Ascending aorta (tissue), 2 donors: Measurements from ENCODE around the gene GSG1L2. TPM values are rescaled to one million over a fixed set of nuclear protein-coding genes. Genes with fewer than 3 reads are reported as not detected.

ENCODE experiments used
- DNase-seq, 2 donors: peaks; one replicate each; pipeline ENCODE4 v3.0.0-alpha.2; 2019; ENCODE audit warnings: low spot score in 2 of 2
- H3K27ac ChIP-seq, 2 donors: fragments of 200-600 bp; sonication (generic); one replicate each; pipeline ENCODE4 v1.5.1; 2016 to 2017; ENCODE audit warnings: mild to moderate bottlenecking in 1 of 2
- H3K27me3 ChIP-seq: fragments of 200-600 bp; sonication (generic); one replicate; pipeline ENCODE4 v1.5.1; 2017
- H3K36me3 ChIP-seq, 2 donors: fragments of 200-600 bp; sonication (generic); one replicate each; pipeline ENCODE4 v1.5.1; 2016
- H3K4me1 ChIP-seq, 2 donors: fragments of 200-600 bp; sonication (generic); one replicate each; pipeline ENCODE4 v1.5.1; 2016 to 2017; ENCODE audit warnings: mild to moderate bottlenecking in 1 of 2
- H3K4me3 ChIP-seq, 2 donors: fragments of 200-600 bp; sonication (generic); one replicate each; pipeline ENCODE4 v1.5.1; 2016 to 2017; ENCODE audit warnings: mild to moderate bottlenecking in 1 of 2
- H3K9me3 ChIP-seq, 2 donors: fragments of 200-600 bp; sonication (generic); one replicate each; pipeline ENCODE4 v1.5.1; 2016
- intact Hi-C: fragments of 100-400 bp; cut with DNase I; formaldehyde crosslinking; loops from one replicate; pipeline ENCODE4 v1.15.1; 2023
- total RNA-seq: library from RNA; depleted of rRNA; stranded (reverse); fragments of >200 nt; gene quantifications from one replicate; pipeline ENCODE4 v1.1.0, GENCODE V29; 2016
- TF ChIP-seq, protein P1 (sequence below), 3 experiments: fragments of 200-600 bp in 2 of 3; fragments of 450-650 bp in 1 of 3; sonication (generic) in 2 of 3; IDR thresholded peaks; one replicate each; pipeline ENCODE4 v1.5.1; 2016 to 2019; ENCODE audit warnings: antibody characterized with exemption in 3 of 3, mild to moderate bottlenecking in 1 of 3, moderate library complexity in 1 of 3

Gene GSG1L2
- total RNA-seq, 1 donor from 2014 or later = not detected

DNA sequence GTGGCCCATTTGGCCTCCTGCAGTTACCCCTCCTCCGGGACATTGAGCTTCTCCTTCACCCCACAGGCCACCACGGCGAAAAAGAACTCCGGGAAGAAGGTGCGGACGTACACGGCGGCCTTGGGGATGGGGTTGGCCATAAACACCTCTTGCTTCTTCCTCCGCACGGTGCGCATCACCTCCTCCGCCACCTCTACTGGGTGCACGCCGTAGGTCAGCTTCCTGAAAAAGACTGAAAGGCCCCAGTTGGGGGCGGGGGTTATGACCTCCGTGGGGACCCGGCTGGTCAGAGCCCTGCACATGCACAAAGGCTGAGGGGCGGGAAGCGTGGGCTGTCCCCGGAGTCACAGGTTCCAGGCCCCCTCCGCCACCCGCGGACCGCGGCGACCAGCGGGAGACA is 50.4 kb downstream of the GSG1L2 start:
- H3K4me1 ChIP-seq = no peaks in the 10 kb centered on the region
- TF ChIP-seq, protein P1, sequence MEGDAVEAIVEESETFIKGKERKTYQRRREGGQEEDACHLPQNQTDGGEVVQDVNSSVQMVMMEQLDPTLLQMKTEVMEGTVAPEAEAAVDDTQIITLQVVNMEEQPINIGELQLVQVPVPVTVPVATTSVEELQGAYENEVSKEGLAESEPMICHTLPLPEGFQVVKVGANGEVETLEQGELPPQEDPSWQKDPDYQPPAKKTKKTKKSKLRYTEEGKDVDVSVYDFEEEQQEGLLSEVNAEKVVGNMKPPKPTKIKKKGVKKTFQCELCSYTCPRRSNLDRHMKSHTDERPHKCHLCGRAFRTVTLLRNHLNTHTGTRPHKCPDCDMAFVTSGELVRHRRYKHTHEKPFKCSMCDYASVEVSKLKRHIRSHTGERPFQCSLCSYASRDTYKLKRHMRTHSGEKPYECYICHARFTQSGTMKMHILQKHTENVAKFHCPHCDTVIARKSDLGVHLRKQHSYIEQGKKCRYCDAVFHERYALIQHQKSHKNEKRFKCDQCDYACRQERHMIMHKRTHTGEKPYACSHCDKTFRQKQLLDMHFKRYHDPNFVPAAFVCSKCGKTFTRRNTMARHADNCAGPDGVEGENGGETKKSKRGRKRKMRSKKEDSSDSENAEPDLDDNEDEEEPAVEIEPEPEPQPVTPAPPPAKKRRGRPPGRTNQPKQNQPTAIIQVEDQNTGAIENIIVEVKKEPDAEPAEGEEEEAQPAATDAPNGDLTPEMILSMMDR (IDR thresholded peaks at IDR 0.05) = no peak
- H3K36me3 ChIP-seq = no peaks in the 10 kb centered on the region
- no peaks in the 10 kb centered on the region for H3K27me3 ChIP-seq
- DNase-seq = no peak
- H3K27ac ChIP-seq = no peak overlapping the region
- H3K4me3 ChIP-seq = no peak overlapping the region
- H3K9me3 ChIP-seq = no peaks in the 10 kb centered on the region
- intact Hi-C loops = no loop called here

GRCh38 chr17:9769036-9769695 is 52.7 kb downstream of the GSG1L2 start:
- Histone ChIP-seq H3K27me3 (no peaks in the 10 kb centered on the region), H3K4me1 (no peaks in the 10 kb centered on the region), H3K9me3 (no peaks in the 10 kb centered on the region), H3K36me3 (no peaks in the 10 kb centered on the region), H3K27ac (no peak overlapping the region), H3K4me3 (no peak overlapping the region)
- intact Hi-C loops = no loop called here
- TF ChIP-seq, protein P1 (IDR thresholded peaks at IDR 0.05) = no peak
- no peak for DNase-seq

- intact Hi-C loops = no loop called here
- TF ChIP-seq, protein P1 (IDR thresholded peaks at IDR 0.05) = peak in 2 of 3 experiments; percentile 29 to 54
- no peak overlapping the region for H3K4me3 ChIP-seq
- DNase-seq = no peak
- H3K4me1 ChIP-seq = no peaks in the 10 kb centered on the region
- no peaks in the 10 kb centered on the region for H3K36me3 ChIP-seq
- no peaks in the 10 kb centered on the region for H3K9me3 ChIP-seq
- no peaks in the 10 kb centered on the region for H3K27me3 ChIP-seq
- H3K27ac ChIP-seq = no peak overlapping the region
These were observed 53.4 kb downstream of the GSG1L2 start for GRCh38 chr17:9768381-9768934.

- Histone ChIP-seq H3K27ac (no peak overlapping the region), H3K4me3 (no peak overlapping the region), H3K4me1 (no peaks in the 10 kb centered on the region), H3K36me3 (no peaks in the 10 kb centered on the region), H3K27me3 (no peaks in the 10 kb centered on the region), H3K9me3 (no peaks in the 10 kb centered on the region)
- TF ChIP-seq, protein P1 (IDR thresholded peaks at IDR 0.05) = no peak
- intact Hi-C loops = no loop called here
- DNase-seq = no peak
These were observed 54.4 kb downstream of the GSG1L2 start for GRCh38 chr17:9767432-9767991.

- Histone ChIP-seq H3K27ac (no peak overlapping the region), H3K36me3 (no peaks in the 10 kb centered on the region), H3K27me3 (no peaks in the 10 kb centered on the region), H3K4me1 (no peaks in the 10 kb centered on the region), H3K4me3 (no peak overlapping the region), H3K9me3 (no peaks in the 10 kb centered on the region)
- TF ChIP-seq, protein P1 (IDR thresholded peaks at IDR 0.05) = no peak
- intact Hi-C loops = no loop called here
- no peak for DNase-seq
These were observed 54.9 kb downstream of the GSG1L2 start for GRCh38 chr17:9766970-9767369.
